Glomerular visceral epithelial cell (primary cell): ENCODE results near the gene TMEM9.

Experiments used
- DNase-seq: peaks from one replicate; pipeline ENCODE4 v3.0.0-alpha.2; 2016; ENCODE audit errors: extremely low spot score

Gene TMEM9

GRCh38 chr1:201145132-201145531 lies 9.1 kb downstream of the TMEM9 start:
- DNase-seq = no peak

- no peak for DNase-seq
These were observed 9.6 kb downstream of the TMEM9 start for GRCh38 chr1:201144701-201145100.

GRCh38 chr1:201143726-201144635 lies 10.3 kb downstream of the TMEM9 start:
- no peak for DNase-seq

GRCh38 chr1:201142849-201143725 lies 11.2 kb downstream of the TMEM9 start:
- no peak for DNase-seq

GRCh38 chr1:201142011-201142848 lies 12.0 kb downstream of the TMEM9 start:
- no peak for DNase-seq

- DNase-seq = no peak
These were observed 12.9 kb downstream of the TMEM9 start for GRCh38 chr1:201141418-201141817.

GRCh38 chr1:201140941-201141260 lies 13.4 kb downstream of the TMEM9 start:
- DNase-seq = no peak

GRCh38 chr1:201140235-201140940 lies 13.9 kb downstream of the TMEM9 start:
- DNase-seq = no peak

- DNase-seq = no peak
These were observed 14.5 kb downstream of the TMEM9 start for GRCh38 chr1:201139756-201140155.

GRCh38 chr1:201139306-201139705 lies 15.0 kb downstream of the TMEM9 start:
- DNase-seq = no peak

- no peak for DNase-seq
These were observed 15.9 kb downstream of the TMEM9 start for GRCh38 chr1:201138311-201138840.

GRCh38 chr1:201137579-201138310 lies 16.5 kb downstream of the TMEM9 start:
- DNase-seq = peak; percentile 86

GRCh38 chr1:201137024-201137392 lies 17.3 kb downstream of the TMEM9 start:
- DNase-seq = no peak

GRCh38 chr1:201136355-201137023 lies 17.8 kb downstream of the TMEM9 start:
- DNase-seq = no peak

- no peak for DNase-seq
These were observed 19.9 kb downstream of the TMEM9 start for GRCh38 chr1:201134405-201134804.

GRCh38 chr1:201131398-201131797 lies 22.9 kb downstream of the TMEM9 start:
- DNase-seq = no peak

- no peak for DNase-seq
These were observed 25.3 kb downstream of the TMEM9 start for GRCh38 chr1:201128962-201129361.

- DNase-seq = no peak
These were observed 25.8 kb downstream of the TMEM9 start for GRCh38 chr1:201128476-201128875.

GRCh38 chr1:201127755-201128455 lies 26.4 kb downstream of the TMEM9 start:
- peak; percentile 54 for DNase-seq
